GM12892 (cell line): ENCODE data around the gene PSG5.
"Not testable (repeated sequence)": the region's sequence is repeated elsewhere in the genome, so short reads cannot be mapped to it uniquely, and the experiment has no call there.

Source experiments
- DNase-seq: peaks from one replicate; pipeline ENCODE4 v3.0.0; 2011; ENCODE audit not compliant: insufficient read length
- FAIRE-seq: peaks from 2 replicates; lab custom pipeline; 2011; peaks lifted over from hg19 to GRCh38; lab: Jason Lieb, UNC
- POLR2A ChIP-seq: IDR thresholded peaks from 2 replicates; pipeline ENCODE4 v1.6.1; 2011; ENCODE audit warnings: low read depth, low read length, control low read depth
- POLR2AphosphoS5 ChIP-seq: IDR thresholded peaks from 2 replicates; pipeline ENCODE4 v1.6.1; 2011; ENCODE audit warnings: low read depth, low read length, control low read depth
- TAF1 ChIP-seq: IDR thresholded peaks from 2 replicates; pipeline ENCODE4 v1.6.1; 2011; ENCODE audit warnings: low read depth, mild to moderate bottlenecking, control low read depth, low read length, borderline replicate concordance

PSG5 gene

DNA sequence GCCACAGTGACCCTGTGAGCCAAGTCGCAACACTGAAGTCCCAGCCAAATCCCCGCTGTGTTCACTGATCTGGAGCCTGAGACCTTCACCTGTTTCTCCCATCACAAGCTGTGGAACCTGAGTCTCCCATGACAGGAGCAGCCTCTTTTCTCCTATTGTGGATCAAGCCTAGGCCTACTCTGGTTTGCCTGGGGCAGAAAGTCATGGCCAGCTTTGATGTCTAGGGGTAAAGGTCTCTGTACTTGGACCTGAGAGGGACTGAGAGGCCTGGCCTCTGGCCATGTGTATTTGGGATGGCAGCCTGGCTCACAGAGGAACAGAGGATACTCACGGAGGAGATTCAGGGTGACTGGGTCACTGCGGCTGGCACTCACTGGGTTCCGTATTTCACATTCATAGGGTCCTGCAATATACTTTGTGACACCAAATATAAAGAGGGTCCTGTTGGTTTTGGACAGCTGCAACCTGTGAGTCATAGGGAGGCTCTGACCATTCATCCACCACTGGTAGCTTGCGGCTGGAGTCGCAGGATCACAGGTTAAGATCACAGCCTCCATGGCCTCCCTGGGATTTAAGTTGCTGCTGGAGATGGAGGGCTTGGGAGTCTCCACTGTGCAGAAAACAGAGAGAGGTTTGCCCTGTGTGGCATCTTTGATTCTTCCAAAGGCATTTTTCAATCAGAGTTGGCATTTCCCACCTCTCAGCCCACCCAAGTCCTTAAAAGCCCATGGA, 11.5 kb upstream of the PSG5 start:
- FAIRE-seq, DNase-seq: not testable (repeated sequence)

DNA sequence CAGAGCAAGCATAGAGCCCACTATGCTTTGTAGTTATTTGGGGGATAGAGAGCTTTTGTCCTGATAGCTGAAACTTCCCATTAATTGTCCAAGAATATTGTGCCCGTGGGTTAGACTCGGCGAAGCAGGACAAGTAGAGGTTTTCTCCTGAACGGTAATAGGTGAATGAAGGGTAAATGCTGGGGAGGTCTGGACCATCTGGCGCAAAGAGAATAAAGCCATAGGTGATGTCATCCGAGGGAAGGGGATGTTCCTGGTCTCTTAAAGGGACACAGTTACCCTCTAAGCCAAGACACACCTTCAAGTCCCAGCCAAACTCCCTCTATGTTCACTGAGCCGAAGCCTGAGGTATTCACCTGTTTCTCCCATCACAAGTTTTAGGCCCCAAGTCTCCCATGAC, 8.1 kb upstream of the PSG5 start:
- FAIRE-seq, DNase-seq: not testable (repeated sequence)

DNA sequence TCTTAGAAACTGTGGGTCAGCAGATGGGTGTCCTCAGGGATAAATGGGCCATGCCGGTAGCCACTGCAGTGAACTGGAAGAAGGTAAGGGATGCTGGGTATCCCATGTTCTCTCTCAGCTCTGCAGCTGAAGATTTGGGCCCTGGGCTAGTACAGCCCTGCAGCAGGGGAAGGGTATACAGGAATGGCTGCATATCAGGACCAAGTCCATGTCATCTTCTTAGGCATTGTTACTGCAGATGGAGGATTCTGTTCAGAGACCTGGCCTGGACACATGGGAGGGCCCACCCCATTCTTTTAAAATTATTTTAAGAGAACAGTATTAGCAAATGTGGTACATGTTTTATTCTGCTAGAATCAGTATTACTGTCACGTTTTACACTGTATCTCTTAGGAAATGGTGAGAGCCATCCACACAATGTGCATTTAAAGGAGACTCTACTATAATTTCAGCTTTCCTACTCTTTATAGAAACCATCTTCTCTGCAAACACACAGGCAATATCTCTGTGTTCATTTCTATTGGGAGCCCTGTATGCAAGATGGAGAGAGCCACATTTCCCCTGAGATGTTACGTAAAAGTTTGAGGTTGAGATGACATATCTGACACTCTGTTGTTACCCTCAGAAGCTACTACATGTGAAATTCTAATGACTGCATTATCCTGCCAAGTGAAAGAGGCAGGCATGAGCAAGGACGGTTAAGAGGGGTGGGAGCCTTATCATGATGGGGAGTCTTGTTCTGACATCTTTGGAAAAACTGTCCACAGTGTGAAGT, 6.2 kb upstream of the PSG5 start:
- FAIRE-seq, DNase-seq: not testable (repeated sequence)

DNA sequence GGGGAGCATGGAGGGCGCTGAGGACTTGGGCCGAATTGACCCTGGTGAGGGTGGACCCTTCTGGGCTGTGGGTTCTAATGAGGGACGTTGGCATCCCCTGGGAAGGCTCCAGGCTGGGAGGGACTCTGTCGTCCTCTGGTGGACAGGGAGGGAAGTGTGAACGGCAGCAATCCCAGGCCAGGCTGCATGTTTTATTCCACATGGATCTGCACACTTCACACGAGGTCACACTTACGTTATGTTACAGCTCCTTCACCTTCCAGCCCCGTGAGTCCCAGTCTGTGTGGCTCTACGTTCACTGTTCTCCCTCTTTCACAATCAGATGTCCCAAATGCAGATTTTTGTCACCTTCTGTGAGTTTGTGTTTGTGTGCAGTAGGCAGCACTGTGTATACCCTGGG, 1.8 kb upstream of the PSG5 start:
- peak; percentile 2 for DNase-seq
- FAIRE-seq = not testable (repeated sequence)

DNA sequence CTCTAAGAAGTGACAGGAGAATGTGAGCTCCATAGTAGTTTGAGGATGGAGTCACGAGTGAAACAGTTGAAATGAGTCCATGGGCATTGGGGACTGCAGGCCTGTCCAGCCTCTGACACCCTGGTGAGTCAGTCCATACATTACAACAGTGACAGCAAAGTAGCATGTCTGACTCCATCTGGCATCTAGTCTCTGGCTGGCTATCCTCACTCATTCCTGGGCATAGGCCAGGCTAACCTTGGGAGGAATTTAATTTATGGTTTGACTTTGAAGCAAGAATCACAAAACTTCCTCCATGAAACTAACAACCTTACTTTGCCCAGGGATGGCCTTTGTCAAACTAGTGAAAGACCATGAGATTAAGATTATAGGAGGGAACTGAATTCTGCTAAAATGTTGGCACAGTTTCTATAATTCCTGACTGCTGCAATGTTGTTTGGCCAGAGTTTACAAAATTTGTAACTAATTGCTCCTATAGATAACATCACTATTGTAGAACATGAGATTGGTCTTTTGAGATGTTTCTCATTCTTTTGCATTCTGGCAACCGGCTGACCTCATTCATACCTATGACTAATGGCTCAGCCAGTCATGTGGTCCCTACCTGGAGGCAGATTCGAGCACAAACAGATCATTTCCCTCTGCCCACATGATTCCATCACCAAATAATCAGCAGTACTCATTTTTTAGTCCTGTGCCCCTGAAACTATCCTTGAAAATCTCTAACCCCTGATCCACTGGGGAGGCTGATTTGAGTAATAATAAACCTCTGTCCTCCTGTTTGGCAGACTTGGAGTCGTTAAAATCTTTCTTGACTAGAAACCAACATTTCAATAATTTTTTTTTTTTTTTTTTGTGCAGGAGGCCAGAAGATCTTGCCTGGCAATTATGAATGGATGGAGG, 4.2 kb downstream of the PSG5 start:
- not testable (repeated sequence) for FAIRE-seq

DNA sequence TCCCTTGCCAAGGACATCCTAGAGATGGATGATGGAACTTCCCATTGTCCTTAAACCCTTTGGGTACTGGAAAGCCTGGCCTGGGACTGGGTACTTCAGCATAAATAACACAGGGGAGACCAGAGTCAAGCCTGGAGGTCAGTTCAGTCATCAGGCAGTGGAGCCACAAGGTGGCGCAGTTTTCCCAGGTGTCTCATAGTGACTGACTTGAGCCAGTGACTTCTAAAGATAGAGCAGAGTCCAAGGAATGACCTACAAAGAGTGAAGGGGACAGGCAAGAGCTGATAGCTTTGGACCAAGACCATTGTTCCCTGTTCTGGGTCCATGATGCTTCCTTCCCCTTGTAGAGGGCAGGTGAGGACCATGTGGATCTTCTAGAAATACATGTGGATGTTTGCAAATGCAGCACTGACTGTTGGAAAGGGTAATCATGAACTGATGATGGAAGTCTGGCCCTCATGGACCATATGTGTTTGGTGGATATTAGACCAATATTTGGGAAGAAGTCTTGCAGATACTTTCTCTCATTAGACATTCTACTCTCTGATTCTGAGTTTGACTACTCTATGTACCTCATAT, 6.7 kb downstream of the PSG5 start:
- FAIRE-seq, DNase-seq: not testable (repeated sequence)

More for the DNA sequence above, 4.2 kb downstream of the PSG5 start:
- DNase-seq = not testable (repeated sequence)

DNA sequence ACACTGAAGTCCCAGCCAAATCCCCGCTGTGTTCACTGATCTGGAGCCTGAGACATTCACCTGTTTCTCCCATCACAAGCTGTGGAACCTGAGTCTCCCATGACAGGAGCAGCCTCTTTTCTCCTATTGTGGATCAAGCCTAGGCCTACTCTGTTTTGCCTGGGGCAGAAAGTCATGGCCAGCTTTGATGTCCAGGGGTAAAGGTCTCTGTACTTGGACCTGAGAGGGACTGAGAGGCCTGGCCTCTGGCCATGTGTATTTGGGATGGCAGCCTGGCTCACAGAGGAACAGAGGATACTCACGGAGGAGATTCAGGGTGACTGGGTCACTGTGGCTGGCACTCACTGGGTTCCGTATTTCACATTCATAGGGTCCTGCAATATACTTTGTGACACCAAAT, 7.8 kb downstream of the PSG5 start:
- FAIRE-seq, DNase-seq: not testable (repeated sequence)

DNA sequence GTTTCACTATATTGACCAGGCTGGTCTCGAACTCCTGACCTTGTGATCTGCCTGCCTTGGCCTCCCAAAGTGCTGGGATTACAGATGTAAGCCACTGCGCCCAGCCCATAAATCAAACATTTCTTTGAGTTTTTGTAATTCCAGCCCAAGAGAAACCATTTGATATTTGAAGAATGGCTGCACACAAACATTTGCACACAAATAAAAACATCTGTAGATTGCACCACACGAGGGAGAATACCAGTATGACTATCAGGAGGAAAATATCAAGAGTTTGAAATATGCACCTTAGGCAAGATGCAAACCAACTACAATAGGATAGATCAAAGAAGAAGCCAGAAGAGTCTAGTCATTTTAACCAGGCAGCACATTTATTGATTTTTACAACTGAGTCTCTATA, 20.4 kb downstream of the PSG5 start:
- not testable (repeated sequence) for DNase-seq, FAIRE-seq

DNA sequence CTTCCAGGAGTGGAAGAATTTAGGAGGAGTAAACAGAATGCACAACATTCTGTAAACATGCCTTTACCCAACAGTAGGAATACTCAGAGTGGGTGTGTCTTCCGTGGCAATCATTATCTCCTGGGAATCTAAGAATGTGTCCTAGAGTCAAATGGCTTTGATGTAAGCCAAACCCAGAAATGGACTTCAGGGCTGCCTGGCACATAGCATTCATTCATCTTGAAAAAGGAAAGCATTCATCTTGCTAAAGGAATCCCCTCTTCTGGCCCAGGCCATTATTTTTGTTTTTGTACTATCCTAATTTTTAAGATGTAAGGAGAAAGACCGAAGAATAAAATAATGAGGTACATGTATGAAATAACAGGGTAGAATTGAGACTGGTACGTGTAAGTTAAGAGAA, 23.2 kb downstream of the PSG5 start:
- DNase-seq, FAIRE-seq: not testable (repeated sequence)

DNA sequence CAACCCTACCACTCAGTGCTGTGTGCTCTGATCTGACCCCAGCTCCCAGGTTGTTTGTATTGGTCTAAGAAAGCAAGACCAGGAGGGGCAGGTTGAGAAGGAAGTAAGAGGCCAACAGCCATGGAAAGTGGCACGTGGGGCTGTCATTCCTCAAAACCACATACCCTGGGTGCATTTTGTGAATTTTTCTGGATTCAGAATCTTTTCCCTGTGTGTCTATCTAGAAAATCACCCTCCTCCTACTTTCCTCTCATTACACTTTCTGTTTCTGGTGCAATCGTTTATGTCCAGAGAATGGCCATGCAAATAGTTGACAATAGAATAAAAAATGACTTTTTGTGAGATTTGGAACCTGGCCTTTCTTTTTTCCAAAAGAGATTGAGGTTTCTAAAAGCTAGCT, 24.1 kb downstream of the PSG5 start:
- FAIRE-seq, DNase-seq: not testable (repeated sequence)

DNA sequence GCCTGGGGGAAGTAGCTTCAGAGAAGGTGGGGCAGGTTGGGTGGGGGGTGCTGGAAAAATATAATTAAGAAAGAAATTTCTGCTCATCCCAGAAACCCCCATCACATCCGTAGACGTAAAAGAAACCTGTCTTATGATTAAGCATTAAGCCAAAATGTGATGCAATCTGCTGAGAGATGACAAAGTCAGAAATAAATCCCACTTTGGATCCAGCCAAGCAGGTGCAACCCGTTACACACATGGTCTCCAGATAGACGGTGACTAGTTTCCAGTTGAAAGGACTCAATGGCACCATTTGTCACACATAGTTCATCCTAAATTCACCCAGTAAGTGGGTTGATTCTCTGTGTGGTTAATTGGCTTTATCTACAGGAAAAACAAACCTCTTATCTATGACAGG, 34.1 kb downstream of the PSG5 start:
- FAIRE-seq (no peak), DNase-seq (no peak)
- TF ChIP-seq POLR2A (no peak), TAF1 (no peak), POLR2AphosphoS5 (no peak)

DNA sequence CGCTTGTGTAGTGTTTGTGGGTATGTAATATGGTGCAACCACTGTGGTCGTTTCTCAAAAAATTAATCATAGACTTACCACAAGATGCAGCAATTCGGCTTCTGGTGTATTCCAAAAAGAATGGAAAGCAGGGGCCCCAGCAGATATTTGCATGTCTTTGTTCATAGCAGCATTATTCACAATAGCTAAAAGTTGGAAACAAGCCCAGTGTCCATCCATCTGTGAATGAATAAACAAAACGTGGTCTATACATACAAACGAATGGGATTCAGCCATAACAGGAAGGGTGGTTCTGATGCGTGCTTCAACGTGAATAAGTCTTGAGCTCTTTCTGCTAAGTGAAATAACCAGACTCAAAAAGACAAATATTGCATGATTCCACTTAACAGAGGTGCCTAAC, 36.5 kb downstream of the PSG5 start:
- not testable (repeated sequence) for FAIRE-seq, DNase-seq

DNA sequence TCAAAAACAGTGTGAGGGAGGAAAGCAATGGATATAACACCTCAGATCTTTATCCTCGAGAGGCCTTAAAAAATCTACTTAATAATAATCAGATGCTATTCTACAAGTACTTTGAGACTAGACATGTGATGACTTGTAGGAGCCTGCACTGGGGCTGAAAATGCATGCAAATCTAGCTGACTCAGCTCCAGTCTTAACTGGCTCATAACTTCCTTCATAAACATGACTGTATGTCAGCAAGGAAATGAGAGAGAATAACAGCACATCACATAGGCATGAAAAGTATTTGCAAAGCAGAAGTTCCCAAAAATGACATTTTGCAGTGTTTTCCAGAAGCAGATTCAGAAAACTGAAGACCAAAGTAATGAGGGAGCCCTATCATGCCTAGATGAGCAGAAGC, 38.1 kb downstream of the PSG5 start:
- FAIRE-seq (no peak), DNase-seq (no peak)
- TF ChIP-seq TAF1 (no peak), POLR2AphosphoS5 (no peak), POLR2A (no peak)

DNA sequence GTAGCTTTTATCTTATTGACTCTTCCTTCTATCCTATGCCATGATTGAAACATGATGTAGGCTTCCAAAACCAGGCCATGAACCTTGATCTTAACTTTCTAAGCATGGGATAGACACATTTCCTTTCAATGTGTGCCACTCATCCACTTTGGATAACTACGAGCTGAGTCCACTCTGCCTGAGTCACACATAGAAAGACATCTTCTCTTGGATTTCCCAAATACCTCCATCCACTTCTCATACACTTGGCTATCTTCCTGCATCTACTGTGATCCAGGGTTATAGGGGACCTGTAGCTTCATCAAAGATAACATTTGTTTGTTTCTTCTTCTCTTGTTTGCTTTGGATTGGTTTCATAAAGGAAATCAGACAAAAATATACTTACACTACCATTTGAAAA, 44.6 kb downstream of the PSG5 start:
- FAIRE-seq, DNase-seq: not testable (repeated sequence)
